ENCODE measurements around the gene MUSTN1. TPM values are rescaled to one million over a fixed set of nuclear protein-coding genes. Genes with fewer than 3 reads are reported as not detected.

Gene MUSTN1
- polyA plus RNA-seq, 1 experiment: not detected

GRCh38 chr3:52830535-52831258 lies 4.1 kb downstream of the MUSTN1 start, which contains the start of gene ITIH4:
Gene ITIH4, minus strand, starts transcription at chr3:52830672. Its CDS starts 30 bp downstream, at chr3:52830642.
- Histone ChIP-seq H3K4me3 (ENCODE audit: low read depth, low read length) (no peak within 1 kb of the TSS), H3K27me3 (ENCODE audit: control insufficient read depth, insufficient read depth, low read length) (peaks cover 2% of the 10 kb centered on the region), H3K27ac (ENCODE audit: low read depth, low read length) (no peak within 1 kb of the TSS), H3K9me3 (ENCODE audit: control insufficient read depth, insufficient read depth, low read length) (no peaks in the 10 kb centered on the region)
- DNase-seq (ENCODE audit: low read depth, low spot score): no peak
- no peak for TF ChIP-seq CTCF (IDR thresholded peaks at IDR 0.05; ENCODE audit: low read depth, low read length)
- ChIA-PET POLR2A (no interaction called here), CTCF (no interaction called here)

GRCh38 chr3:52829906-52830463 lies 4.8 kb downstream of the MUSTN1 start:
- Histone ChIP-seq H3K27me3 (ENCODE audit: control insufficient read depth, insufficient read depth, low read length) (peaks cover 2% of the 10 kb centered on the region), H3K27ac (ENCODE audit: low read depth, low read length) (no peak overlapping the region), H3K4me3 (ENCODE audit: low read depth, low read length) (no peak overlapping the region), H3K9me3 (ENCODE audit: control insufficient read depth, insufficient read depth, low read length) (no peaks in the 10 kb centered on the region)
- POLR2A ChIA-PET: no interaction called here
- no peak for DNase-seq (ENCODE audit: low read depth, low spot score)
- no peak for TF ChIP-seq CTCF (IDR thresholded peaks at IDR 0.05; ENCODE audit: low read depth, low read length)
- CTCF ChIA-PET: no interaction called here

- CTCF ChIA-PET: no interaction called here
These were observed 5.3 kb downstream of the MUSTN1 start for GRCh38 chr3:52829482-52829881.

GRCh38 chr3:52827866-52828376 lies 6.9 kb downstream of the MUSTN1 start:
- ChIA-PET CTCF (no interaction called here), POLR2A (no interaction called here)

More at GRCh38 chr3:52829482-52829881, 5.3 kb downstream of the MUSTN1 start:
- H3K27ac ChIP-seq (ENCODE audit: low read depth, low read length): no peak overlapping the region
- H3K27me3 ChIP-seq (ENCODE audit: control insufficient read depth, insufficient read depth, low read length): peaks cover 2% of the 10 kb centered on the region
- POLR2A ChIA-PET: no interaction called here
- H3K9me3 ChIP-seq (ENCODE audit: control insufficient read depth, insufficient read depth, low read length): no peaks in the 10 kb centered on the region
- no peak for TF ChIP-seq CTCF (IDR thresholded peaks at IDR 0.05; ENCODE audit: low read depth, low read length)
- no peak overlapping the region for H3K4me3 ChIP-seq (ENCODE audit: low read depth, low read length)
- no peak for DNase-seq (ENCODE audit: low read depth, low spot score)

More at GRCh38 chr3:52827866-52828376, 6.9 kb downstream of the MUSTN1 start:
- Histone ChIP-seq H3K27ac (ENCODE audit: low read depth, low read length) (no peak overlapping the region), H3K27me3 (ENCODE audit: control insufficient read depth, insufficient read depth, low read length) (peaks cover 2% of the 10 kb centered on the region), H3K4me3 (ENCODE audit: low read depth, low read length) (no peak overlapping the region), H3K9me3 (ENCODE audit: control insufficient read depth, insufficient read depth, low read length) (no peaks in the 10 kb centered on the region)
- TF ChIP-seq CTCF (IDR thresholded peaks at IDR 0.05; ENCODE audit: low read depth, low read length): no peak
- DNase-seq (ENCODE audit: low read depth, low spot score): no peak
